ENCODE results near the gene ALDH9A1.
"Not testable (repeated sequence)": the region's sequence is repeated elsewhere in the genome, so short reads cannot be mapped to it uniquely, and the experiment has no call there.

DNA sequence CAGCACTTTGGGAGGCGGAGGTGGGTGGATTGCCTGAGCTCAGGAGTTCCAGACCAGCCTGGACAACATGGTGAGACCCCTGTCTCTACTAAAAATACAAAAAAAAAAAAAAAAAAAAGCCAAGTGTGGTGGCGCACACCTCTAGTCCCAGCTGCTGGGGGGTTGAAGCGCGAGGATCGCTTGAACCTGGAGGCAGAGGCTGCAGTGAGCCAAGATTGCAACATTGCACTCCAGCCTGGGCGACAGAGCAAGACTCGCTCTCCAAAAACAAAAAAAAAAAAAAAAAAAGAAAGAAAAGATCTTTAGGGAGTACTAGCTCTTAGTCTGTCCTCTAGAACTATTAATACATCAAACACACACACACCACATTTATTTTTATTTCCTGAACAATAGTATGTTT is 3.6 kb upstream of the ALDH9A1 start:
- TF ChIP-seq POLR2A, POLR2AphosphoS5 (IDR thresholded peaks at IDR 0.05): not testable (repeated sequence)

All from gastroesophageal sphincter (tissue), 2 donors.